Right hindlimb (tissue), 1 donor: ENCODE measurements around the gene RNF19B.
"Not testable (repeated sequence)": the region's sequence is repeated elsewhere in the genome, so short reads cannot be mapped to it uniquely, and the experiment has no call there.

Source experiments
- DNase-seq: peaks from one replicate; pipeline ENCODE4 v3.0.0-alpha.2; 2018

The RNF19B gene

GRCh38 chr1:32964461-32965250 lies at the start of gene RNF19B:
RNF19B (minus strand) TSS chr1:32964809; CDS start chr1:32964685, 124 bp downstream.
- peak; percentile 97 for DNase-seq

GRCh38 chr1:33013791-33014190 lies 49.2 kb upstream of the RNF19B start:
- DNase-seq: no peak

- DNase-seq: no peak
Measured at GRCh38 chr1:33012165-33012564, 47.6 kb upstream of the RNF19B start.

GRCh38 chr1:33010932-33011731 lies 46.5 kb upstream of the RNF19B start:
- DNase-seq: peak; percentile 81

- DNase-seq: no peak
Measured at GRCh38 chr1:33009561-33009960, 45.0 kb upstream of the RNF19B start.

- DNase-seq: no peak
Measured at GRCh38 chr1:33008051-33008914, 43.7 kb upstream of the RNF19B start.

- DNase-seq: no peak
Measured at GRCh38 chr1:33007190-33008050, 42.8 kb upstream of the RNF19B start.

GRCh38 chr1:33005838-33006421 lies 41.3 kb upstream of the RNF19B start:
- DNase-seq: no peak

- DNase-seq: no peak
Measured at GRCh38 chr1:33005117-33005837, 40.7 kb upstream of the RNF19B start.

- no peak for DNase-seq
Measured at GRCh38 chr1:33004613-33005012, 40.0 kb upstream of the RNF19B start.

GRCh38 chr1:33003657-33004056 lies 39.0 kb upstream of the RNF19B start:
- DNase-seq: no peak

- no peak for DNase-seq
Measured at GRCh38 chr1:33002006-33002405, 37.4 kb upstream of the RNF19B start.

- no peak for DNase-seq
Measured at GRCh38 chr1:33001282-33001681, 36.7 kb upstream of the RNF19B start.

GRCh38 chr1:33000427-33001026 lies 35.9 kb upstream of the RNF19B start:
- no peak for DNase-seq

- DNase-seq: peak; percentile 40
Measured at GRCh38 chr1:32998997-32999396, 34.4 kb upstream of the RNF19B start.

- DNase-seq: no peak
Measured at GRCh38 chr1:32998064-32998463, 33.5 kb upstream of the RNF19B start.

GRCh38 chr1:32997381-32997891 lies 32.8 kb upstream of the RNF19B start:
- DNase-seq: no peak

- DNase-seq: not testable (repeated sequence)
Measured at GRCh38 chr1:32993324-32993636, 28.7 kb upstream of the RNF19B start.

GRCh38 chr1:32992489-32993323 lies 28.1 kb upstream of the RNF19B start:
- peak; percentile 82 for DNase-seq
